ENCODE measurements around the gene ZNF548.

ZNF548 gene

GRCh38 chr19:57395710-57396109 lies 6.1 kb downstream of the ZNF548 start:
- in situ Hi-C loops (cut with HindIII; ENCODE audit: low sequenced_read_pairs), result no loop called here

- in situ Hi-C loops (cut with HindIII; ENCODE audit: low sequenced_read_pairs), result no loop called here
These were observed 9.2 kb downstream of the ZNF548 start for GRCh38 chr19:57398868-57399267.

- in situ Hi-C loops (cut with HindIII; ENCODE audit: low sequenced_read_pairs), result no loop called here
These were observed 14.3 kb downstream of the ZNF548 start for GRCh38 chr19:57403737-57404563.

- in situ Hi-C loops (cut with HindIII; ENCODE audit: low sequenced_read_pairs), result no loop called here
These were observed 17.0 kb downstream of the ZNF548 start for GRCh38 chr19:57406516-57407123.

GRCh38 chr19:57410877-57411671 lies 21.4 kb downstream of the ZNF548 start, which contains the start of gene ZNF17:
TSS of gene ZNF17 (plus strand) at chr19:57411161. CDS start at chr19:57413616, 2,455 bp downstream.
- in situ Hi-C loops (cut with HindIII; ENCODE audit: low sequenced_read_pairs), result no loop called here

- in situ Hi-C loops (cut with HindIII; ENCODE audit: low sequenced_read_pairs), result no loop called here
These were observed 29.8 kb downstream of the ZNF548 start for GRCh38 chr19:57419439-57419838.

GRCh38 chr19:57421037-57421436 lies 31.4 kb downstream of the ZNF548 start:
- in situ Hi-C loops (cut with HindIII; ENCODE audit: low sequenced_read_pairs), result no loop called here

- in situ Hi-C loops (cut with HindIII; ENCODE audit: low sequenced_read_pairs), result no loop called here
These were observed 44.9 kb downstream of the ZNF548 start for GRCh38 chr19:57434386-57435061.

GRCh38 chr19:57435062-57435978 lies 45.7 kb downstream of the ZNF548 start, which contains the start of gene ZNF749:
TSS of gene ZNF749 (plus strand) at chr19:57435325. CDS start at chr19:57435579, 254 bp downstream.
- in situ Hi-C loops (cut with HindIII; ENCODE audit: low sequenced_read_pairs), result no loop called here

GRCh38 chr19:57436417-57436816 lies 46.8 kb downstream of the ZNF548 start:
- in situ Hi-C loops (cut with HindIII; ENCODE audit: low sequenced_read_pairs), result no loop called here

GRCh38 chr19:57437931-57438330 lies 48.3 kb downstream of the ZNF548 start:
- in situ Hi-C loops (cut with HindIII; ENCODE audit: low sequenced_read_pairs), result no loop called here

GRCh38 chr19:57438925-57439324 lies 49.3 kb downstream of the ZNF548 start:
- in situ Hi-C loops (cut with HindIII; ENCODE audit: low sequenced_read_pairs), result no loop called here

GRCh38 chr19:57441979-57442752 lies 52.5 kb downstream of the ZNF548 start:
- in situ Hi-C loops (cut with HindIII; ENCODE audit: low sequenced_read_pairs), result no loop called here

GRCh38 chr19:57443121-57443696 lies 53.6 kb downstream of the ZNF548 start:
- in situ Hi-C loops (cut with HindIII; ENCODE audit: low sequenced_read_pairs), result no loop called here

GRCh38 chr19:57452307-57452706 lies 62.7 kb downstream of the ZNF548 start:
- in situ Hi-C loops (cut with HindIII; ENCODE audit: low sequenced_read_pairs), result no loop called here

Data from DLD1 (cell line).